ENCODE data around the gene DGCR2. TPM values are rescaled to one million over a fixed set of nuclear protein-coding genes. Genes with fewer than 3 reads are reported as not detected.
"Not testable (repeated sequence)": the region's sequence is repeated elsewhere in the genome, so short reads cannot be mapped to it uniquely, and the experiment has no call there.

The DGCR2 gene
- polyA plus RNA-seq, 1 donor from 2014 or later, result 67.1 TPM

GRCh38 chr22:19164425-19164824, 42.2 kb upstream of the DGCR2 start:
- H3K27me3 ChIP-seq (ENCODE audit: insufficient read depth, low read depth, low read length), result peaks cover 30% of the 10 kb centered on the region
- no peaks in the 10 kb centered on the region for H3F3A ChIP-seq (ENCODE audit: insufficient read depth, low read length, poor library complexity, severe bottlenecking)
- H2AFZ ChIP-seq (ENCODE audit: low read depth, low read length), result no peak overlapping the region
- H3K4me2 ChIP-seq (ENCODE audit: low read length), result no peak overlapping the region
- no peaks in the 10 kb centered on the region for H3K9me3 ChIP-seq (ENCODE audit: low read length)
- no peaks in the 10 kb centered on the region for H3K9me2 ChIP-seq (ENCODE audit: insufficient read depth, low read length)
- no peak overlapping the region for H3K9ac ChIP-seq (ENCODE audit: low read length)
- no peaks in the 10 kb centered on the region for H3K36me3 ChIP-seq (ENCODE audit: insufficient read depth, low read length)
- no peaks in the 10 kb centered on the region for H3K79me2 ChIP-seq (replicated peaks; ENCODE audit: insufficient read depth, low read length)
- H3K27ac ChIP-seq (ENCODE audit: low read length), result no peak overlapping the region
- no peak for TF ChIP-seq SMC3 (conservative IDR thresholded peaks at IDR 0.05; ENCODE audit: poor library complexity)
- TF ChIP-seq RAD21 (conservative IDR thresholded peaks at IDR 0.05), result no peak
- no peak for TF ChIP-seq EZH2 (IDR thresholded peaks at IDR 0.05; ENCODE audit: borderline replicate concordance, insufficient read depth, low read length, poor library complexity, severe bottlenecking)
- TF ChIP-seq CTCF (IDR thresholded peaks at IDR 0.05; ENCODE audit: poor library complexity, severe bottlenecking), result no peak
- no peaks in the 10 kb centered on the region for H4K20me1 ChIP-seq (ENCODE audit: insufficient read depth)
- H3K4me3 ChIP-seq (ENCODE audit: low read length), result no peak overlapping the region

GRCh38 chr22:19158649-19159048, 36.4 kb upstream of the DGCR2 start:
- H2AFZ ChIP-seq (ENCODE audit: low read depth, low read length); H3K79me2 ChIP-seq (replicated peaks; ENCODE audit: insufficient read depth, low read length); H3K36me3 ChIP-seq (ENCODE audit: insufficient read depth, low read length); H3K9ac ChIP-seq (ENCODE audit: low read length); H3K4me3 ChIP-seq (ENCODE audit: low read length); H3F3A ChIP-seq (ENCODE audit: insufficient read depth, low read length, poor library complexity, severe bottlenecking); H4K20me1 ChIP-seq (ENCODE audit: insufficient read depth); H3K9me2 ChIP-seq (ENCODE audit: insufficient read depth, low read length); H3K4me2 ChIP-seq (ENCODE audit: low read length); H3K27me3 ChIP-seq (ENCODE audit: insufficient read depth, low read depth, low read length); H3K27ac ChIP-seq (ENCODE audit: low read length); H3K9me3 ChIP-seq (ENCODE audit: low read length): not testable (repeated sequence)

- not testable (repeated sequence) for H3K79me2 ChIP-seq (replicated peaks; ENCODE audit: insufficient read depth, low read length); H3K9ac ChIP-seq (ENCODE audit: low read length); H3F3A ChIP-seq (ENCODE audit: insufficient read depth, low read length, poor library complexity, severe bottlenecking); H3K4me2 ChIP-seq (ENCODE audit: low read length); H3K4me3 ChIP-seq (ENCODE audit: low read length); H4K20me1 ChIP-seq (ENCODE audit: insufficient read depth); H3K27ac ChIP-seq (ENCODE audit: low read length); H2AFZ ChIP-seq (ENCODE audit: low read depth, low read length); H3K9me2 ChIP-seq (ENCODE audit: insufficient read depth, low read length); H3K9me3 ChIP-seq (ENCODE audit: low read length); H3K36me3 ChIP-seq (ENCODE audit: insufficient read depth, low read length)
- H3K27me3 ChIP-seq (ENCODE audit: insufficient read depth, low read depth, low read length), result peaks cover 30% of the 10 kb centered on the region
Measured at GRCh38 chr22:19156109-19156508, 33.9 kb upstream of the DGCR2 start.

GRCh38 chr22:19152942-19153883, 31.0 kb upstream of the DGCR2 start:
- no peak overlapping the region for H2AFZ ChIP-seq (ENCODE audit: low read depth, low read length)
- no peaks in the 10 kb centered on the region for H3K36me3 ChIP-seq (ENCODE audit: insufficient read depth, low read length)
- H4K20me1 ChIP-seq (ENCODE audit: insufficient read depth), result no peaks in the 10 kb centered on the region
- no peak overlapping the region for H3K27ac ChIP-seq (ENCODE audit: low read length)
- no peak overlapping the region for H3K9ac ChIP-seq (ENCODE audit: low read length)
- H3K27me3 ChIP-seq (ENCODE audit: insufficient read depth, low read depth, low read length), result peaks cover 52% of the 10 kb centered on the region
- peaks cover 6% of the 10 kb centered on the region for H3K9me3 ChIP-seq (ENCODE audit: low read length)
- no peaks in the 10 kb centered on the region for H3K79me2 ChIP-seq (replicated peaks; ENCODE audit: insufficient read depth, low read length)
- no peak for TF ChIP-seq MXI1 (conservative IDR thresholded peaks at IDR 0.05; ENCODE audit: poor library complexity, severe bottlenecking)
- TF ChIP-seq RAD21 (conservative IDR thresholded peaks at IDR 0.05), result no peak
- TF ChIP-seq EP300 (conservative IDR thresholded peaks at IDR 0.05; ENCODE audit: poor library complexity, severe bottlenecking), result no peak
- TF ChIP-seq REST (IDR thresholded peaks at IDR 0.05; ENCODE audit: borderline replicate concordance), result no peak
- no peak for TF ChIP-seq TAF1 (IDR thresholded peaks at IDR 0.05; ENCODE audit: low read depth)
- TF ChIP-seq POLR2AphosphoS5 (IDR thresholded peaks at IDR 0.05), result no peak
- TF ChIP-seq SMC3 (conservative IDR thresholded peaks at IDR 0.05; ENCODE audit: poor library complexity), result no peak
- TF ChIP-seq EZH2 (IDR thresholded peaks at IDR 0.05; ENCODE audit: borderline replicate concordance, insufficient read depth, low read length, poor library complexity, severe bottlenecking), result no peak
- TF ChIP-seq CTCF (IDR thresholded peaks at IDR 0.05; ENCODE audit: poor library complexity, severe bottlenecking), result no peak
- no peak overlapping the region for H3K4me3 ChIP-seq (ENCODE audit: low read length)
- H3K4me2 ChIP-seq (ENCODE audit: low read length), result no peak overlapping the region
- no peaks in the 10 kb centered on the region for H3F3A ChIP-seq (ENCODE audit: insufficient read depth, low read length, poor library complexity, severe bottlenecking)
- no peaks in the 10 kb centered on the region for H3K9me2 ChIP-seq (ENCODE audit: insufficient read depth, low read length)
